Hematopoietic multipotent progenitor cell treated with erythropoietin and hydrocortisone succinate and interleukin-3 and kit ligand, for 4 days (in vitro differentiated cells): ENCODE data around the gene NUAK1.
A peak's percentile ranks its signal among the peaks of the same experiment; 100 is the strongest.

Source experiments
- DNase-seq: peaks from one replicate; pipeline ENCODE4 v3.0.0-alpha.2; 2015

Gene NUAK1

DNA sequence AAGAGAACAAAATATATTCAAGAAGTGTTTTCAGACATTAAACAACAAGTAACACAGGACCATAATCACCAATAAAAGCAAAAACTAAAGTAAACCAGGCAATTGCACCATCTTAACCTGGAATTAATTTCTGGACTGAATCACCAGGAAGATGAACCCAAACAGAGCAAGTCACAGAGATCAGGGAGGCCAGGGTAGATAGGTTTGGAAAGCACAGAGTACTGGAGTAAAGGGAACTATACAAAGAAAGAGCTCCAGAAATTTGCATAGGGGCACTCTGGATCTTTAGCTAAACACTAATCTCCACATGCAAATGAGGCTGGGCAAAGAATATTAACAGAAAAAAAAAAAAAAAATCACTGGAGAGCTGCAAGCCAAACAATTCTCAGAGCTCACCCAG is 84.7 kb downstream of the NUAK1 start:
- DNase-seq: no peak

- no peak for DNase-seq
Observed at GRCh38 chr12:106051853-106052531, 86.8 kb downstream of the NUAK1 start.

DNA sequence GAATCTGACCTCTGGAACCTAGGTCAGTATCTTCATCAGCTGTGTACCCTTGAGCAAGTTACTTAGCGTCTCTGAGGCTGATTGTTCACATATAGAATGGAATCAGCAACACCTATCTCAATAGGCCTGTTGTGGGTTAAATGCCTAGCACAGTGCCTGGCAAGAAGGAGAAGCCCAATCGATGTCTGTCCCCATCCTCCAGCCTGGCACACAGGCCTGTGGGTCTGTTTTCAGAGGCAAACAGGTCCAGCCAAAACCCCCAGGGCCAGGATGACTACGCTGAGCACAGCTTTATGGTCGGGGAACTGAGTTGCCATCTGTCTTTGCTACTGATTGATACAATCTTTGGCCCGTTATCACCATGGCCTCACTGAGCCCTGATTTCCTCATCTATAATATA is 89.2 kb downstream of the NUAK1 start:
- DNase-seq: no peak

DNA sequence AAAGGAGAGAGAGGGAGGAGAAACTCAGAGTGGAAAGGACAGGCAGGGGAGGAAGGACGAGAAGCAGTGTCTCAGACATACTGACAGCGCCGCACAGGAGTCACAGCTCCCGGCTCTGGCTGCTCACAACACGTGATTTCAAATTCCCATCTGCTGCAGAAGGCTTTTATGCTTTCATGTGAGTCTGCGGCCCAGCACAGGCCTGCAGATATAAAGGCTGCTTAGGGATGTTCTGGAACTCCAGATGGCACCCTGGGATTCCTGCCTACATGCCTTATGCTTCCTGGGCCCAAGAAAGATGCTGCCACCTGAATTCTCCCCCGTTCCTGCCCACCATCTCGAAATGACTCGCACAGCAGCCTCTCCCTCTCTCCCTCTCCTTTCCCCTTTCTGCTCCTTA is 89.6 kb downstream of the NUAK1 start:
- no peak for DNase-seq

- DNase-seq: no peak
Observed at GRCh38 chr12:106048676-106049075, 90.1 kb downstream of the NUAK1 start.

- DNase-seq: no peak
Observed at GRCh38 chr12:106048016-106048415, 90.7 kb downstream of the NUAK1 start.

DNA sequence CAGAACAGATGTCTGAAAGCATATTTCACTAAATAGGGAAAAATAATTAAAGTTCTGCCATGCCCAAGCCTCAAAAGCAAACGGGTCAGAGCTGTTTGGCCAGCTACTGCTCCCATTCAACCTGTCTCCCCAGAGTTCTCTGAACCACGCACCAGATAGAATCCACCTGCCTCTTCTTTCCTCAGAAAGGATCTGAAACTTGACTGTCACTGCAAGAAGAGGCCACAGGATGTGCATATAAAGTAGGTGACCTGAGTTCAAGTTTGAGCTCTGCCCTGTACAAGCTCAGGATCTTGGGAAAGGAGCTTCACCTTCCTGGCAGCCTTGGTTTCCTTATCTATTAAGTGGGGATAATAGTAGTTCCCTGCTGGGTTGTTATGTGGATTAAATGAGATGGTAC is 91.8 kb downstream of the NUAK1 start:
- DNase-seq: no peak

GRCh38 chr12:106046301-106046846 is 92.4 kb downstream of the NUAK1 start:
- DNase-seq: no peak

DNA sequence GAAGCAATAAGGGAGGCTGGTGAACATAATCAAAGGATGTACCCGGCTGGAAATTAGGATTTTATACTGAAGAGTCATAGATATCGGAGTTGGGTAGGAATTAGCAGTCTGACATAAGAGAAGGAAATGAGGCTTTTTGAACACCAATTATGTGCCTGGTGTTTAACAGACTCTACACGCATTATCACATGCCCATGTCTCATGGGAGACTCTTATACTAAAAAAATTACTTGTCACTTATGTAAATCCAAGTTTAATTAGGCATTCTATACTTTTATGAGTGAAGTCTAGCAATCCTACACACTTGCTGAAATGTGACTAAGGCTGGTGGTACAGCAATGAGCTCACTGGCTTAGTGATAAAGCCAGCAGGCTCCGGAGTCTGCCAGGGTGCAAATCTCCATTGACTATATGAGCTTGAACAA is 93.5 kb downstream of the NUAK1 start:
- no peak for DNase-seq

DNA sequence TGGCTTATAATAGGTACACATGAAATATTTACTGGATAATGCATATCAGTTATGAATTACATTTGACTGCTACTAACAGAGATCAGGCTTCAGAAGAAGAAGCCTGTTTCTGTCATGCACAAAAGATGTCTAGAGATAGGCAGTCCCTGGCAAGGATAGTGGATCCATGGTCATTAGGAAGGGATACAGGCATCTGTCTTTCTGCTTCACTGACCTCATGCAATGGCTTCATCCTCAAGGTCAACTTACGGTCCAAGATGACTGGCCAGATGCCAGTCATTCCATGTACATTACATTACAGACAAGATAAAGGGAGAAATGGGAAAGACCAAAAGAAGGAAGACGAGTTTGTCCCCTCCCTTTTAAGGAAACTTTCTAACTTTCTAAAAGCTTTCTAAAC is 94.0 kb downstream of the NUAK1 start:
- DNase-seq: no peak

DNA sequence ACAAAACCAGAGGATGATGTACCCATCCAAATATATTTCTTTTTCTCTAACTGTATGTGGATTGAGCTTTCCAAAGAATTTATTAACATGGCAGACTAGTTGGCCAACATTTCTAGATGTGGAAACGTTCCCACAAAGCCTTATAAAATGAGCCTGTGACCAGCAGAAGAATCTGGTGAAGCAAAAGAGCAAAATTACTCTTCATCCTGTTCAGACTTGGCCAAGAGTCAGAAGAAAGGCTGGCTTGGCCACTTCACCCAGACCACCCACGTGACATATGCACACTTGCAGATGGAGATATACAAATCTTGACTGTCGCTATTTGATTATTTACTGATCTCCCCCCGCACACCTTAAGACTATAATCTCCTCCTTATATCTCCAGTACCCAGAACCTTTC is 96.7 kb downstream of the NUAK1 start:
- no peak for DNase-seq

DNA sequence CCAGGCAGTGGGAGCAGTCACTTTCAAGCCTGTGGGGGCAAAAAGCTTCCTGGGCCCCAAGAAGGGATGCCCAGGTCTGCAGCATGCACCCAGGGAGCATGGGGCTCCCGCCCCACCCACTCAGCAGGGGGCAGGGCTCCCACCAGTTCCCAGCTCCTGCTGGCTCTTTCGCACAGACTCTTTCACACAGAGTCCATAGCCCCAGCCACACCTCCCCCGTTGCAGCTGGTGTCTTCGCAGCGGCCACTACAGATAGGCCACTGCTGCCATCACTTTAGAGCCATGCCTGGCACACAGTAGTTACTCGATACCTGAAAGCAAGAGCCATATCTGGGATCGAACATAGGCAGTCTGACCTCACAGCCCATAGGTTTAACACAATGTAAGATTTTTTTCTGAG is 98.2 kb downstream of the NUAK1 start:
- no peak for DNase-seq

- DNase-seq: no peak
Observed at GRCh38 chr12:106039646-106040404, 98.9 kb downstream of the NUAK1 start.

DNA sequence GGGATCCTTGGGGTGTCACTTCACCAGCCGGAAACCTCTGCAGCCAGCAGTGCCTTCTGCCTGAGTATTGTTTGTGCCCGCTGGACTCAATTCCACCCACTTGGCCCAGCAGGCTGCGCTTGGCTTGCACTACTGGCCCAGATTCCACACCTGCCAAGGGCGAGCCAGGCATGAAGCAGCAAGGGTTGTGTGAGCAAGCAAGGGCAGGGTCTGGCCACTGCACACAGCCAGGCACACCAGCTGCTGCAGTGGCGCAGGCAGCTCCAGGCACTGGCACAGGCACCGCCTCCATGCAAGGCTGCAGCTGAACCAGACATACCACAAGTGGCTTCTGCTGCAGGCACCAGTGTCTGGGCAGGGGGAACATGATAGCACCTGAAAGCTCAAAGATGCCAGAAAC is 99.5 kb downstream of the NUAK1 start:
- DNase-seq: no peak

GRCh38 chr12:106037524-106038298 is 101.0 kb downstream of the NUAK1 start:
- no peak for DNase-seq

DNA sequence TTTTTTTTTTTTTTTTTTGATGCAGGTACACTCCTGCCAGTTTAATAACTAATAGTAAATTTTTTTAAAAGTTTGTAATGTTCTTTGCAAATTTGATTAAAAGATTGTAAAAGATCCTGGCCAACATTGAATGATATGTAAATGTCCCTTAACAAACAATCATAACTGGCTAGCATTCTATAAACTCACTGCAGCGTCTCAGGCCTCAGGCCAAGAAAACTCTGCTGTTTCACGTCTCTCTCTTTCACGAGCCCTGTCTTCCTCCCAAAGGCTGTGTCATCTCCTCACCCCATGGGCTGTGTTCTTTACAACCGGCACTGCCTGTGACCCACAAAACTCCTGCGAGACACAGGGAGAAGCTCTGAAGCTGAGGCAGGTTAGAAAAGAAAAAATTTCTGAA is 103.3 kb downstream of the NUAK1 start:
- no peak for DNase-seq

GRCh38 chr12:106034316-106034715 is 104.4 kb downstream of the NUAK1 start:
- DNase-seq: no peak

- no peak for DNase-seq
Observed at GRCh38 chr12:106033161-106033675, 105.5 kb downstream of the NUAK1 start.

GRCh38 chr12:106032623-106032925 is 106.2 kb downstream of the NUAK1 start:
- no peak for DNase-seq

DNA sequence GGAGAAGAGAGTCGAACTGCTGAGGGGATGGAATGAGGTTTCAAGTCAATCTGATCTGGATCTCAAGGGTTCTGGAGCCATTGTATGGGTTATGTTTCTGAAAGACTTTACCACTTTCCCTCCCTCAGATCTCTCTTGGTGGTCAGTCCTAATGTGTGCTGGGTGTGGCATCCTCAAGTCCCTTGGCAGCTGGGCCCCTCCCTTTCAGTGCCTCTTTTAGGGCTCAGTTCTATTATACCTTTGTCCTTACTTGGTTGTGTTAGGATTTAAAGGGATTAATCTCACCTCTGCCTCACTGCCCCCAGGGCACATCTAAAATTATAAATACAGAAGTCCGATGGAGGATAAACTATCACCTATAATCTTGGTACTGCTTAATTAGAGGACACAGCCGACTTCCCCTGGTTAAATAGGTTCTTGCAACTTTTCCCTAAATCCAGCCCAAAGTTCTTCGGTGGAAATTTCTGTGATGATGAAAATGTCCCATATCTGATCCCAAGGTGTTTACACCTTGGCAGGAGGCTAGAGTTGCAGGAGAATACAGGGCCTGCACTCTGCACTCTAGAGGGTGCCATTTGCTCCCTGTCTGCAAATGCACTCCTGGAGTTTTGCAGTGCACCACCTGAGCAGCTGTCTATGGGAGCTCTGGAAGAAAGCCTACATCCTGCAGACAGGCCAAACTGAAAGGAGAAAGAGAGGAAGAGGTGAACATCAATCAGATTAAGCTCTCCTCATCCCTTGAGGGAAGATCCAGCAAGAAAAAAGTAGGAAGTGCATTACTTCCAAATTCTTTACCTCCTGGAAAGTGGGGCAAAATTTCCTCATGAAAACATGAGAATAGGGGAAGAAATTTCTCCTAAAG is 106.8 kb downstream of the NUAK1 start:
- no peak for DNase-seq

DNA sequence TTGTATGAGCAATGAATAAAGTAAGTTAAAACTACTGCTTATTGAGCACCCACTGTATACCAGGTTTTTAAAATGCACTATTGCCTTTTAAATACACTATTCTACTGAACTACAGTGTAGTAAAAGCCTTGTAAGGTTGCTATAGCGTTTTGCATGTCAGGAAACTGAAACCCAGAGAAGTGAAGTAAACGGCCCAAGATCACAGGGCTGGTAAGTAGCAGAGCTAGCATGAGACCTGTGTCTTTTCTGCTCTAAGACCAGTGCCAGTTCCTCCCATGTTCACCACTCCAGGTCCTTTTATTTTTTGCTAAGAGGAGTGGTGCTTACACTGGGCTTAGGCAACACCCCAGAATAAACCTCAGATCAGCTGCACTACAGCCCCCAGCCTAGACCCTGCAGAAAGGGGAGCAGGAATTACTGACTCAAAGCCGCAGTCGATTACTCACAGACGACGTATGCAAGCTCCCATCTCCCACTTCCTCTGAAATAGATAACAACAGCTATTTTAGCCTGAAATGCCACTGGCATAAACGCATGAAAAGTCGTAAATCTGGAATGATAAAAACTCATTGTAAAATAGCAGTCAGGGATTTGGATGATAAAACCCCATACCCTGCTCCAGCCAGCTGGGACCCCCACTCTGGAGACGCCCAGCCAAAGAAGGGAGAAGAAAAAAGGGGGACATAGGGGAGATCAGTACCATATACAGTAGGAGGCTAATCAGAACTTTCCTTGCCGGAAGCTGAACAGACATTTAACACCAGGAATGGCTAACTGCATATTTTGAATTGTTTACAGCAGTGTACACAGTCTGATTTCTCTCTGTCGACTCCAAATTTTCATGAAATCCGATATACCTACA is 108.3 kb downstream of the NUAK1 start:
- peak; percentile 28 for DNase-seq

DNA sequence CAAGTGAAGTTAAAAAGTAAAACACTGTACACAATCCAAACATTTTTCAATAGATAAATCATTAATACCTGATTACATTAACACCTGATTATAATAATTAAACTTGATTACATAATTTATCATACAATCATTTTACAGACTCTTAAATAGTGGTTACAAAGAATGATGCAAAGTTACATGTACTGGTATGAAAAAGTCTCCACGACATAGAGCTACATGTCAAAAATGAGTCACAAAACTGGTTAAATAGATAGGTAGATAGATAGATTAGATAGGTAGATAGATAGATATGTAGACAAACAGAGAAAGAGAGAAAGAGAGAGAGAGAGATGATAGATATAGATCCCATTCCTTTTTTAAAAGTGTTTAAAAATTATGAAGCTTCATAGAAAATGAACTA is 109.2 kb downstream of the NUAK1 start:
- no peak for DNase-seq
